Lower lobe of right lung (tissue), 2 donors: ENCODE measurements around the gene FXYD7. TPM values are rescaled to one million over a fixed set of nuclear protein-coding genes. Genes with fewer than 3 reads are reported as not detected.

ENCODE experiments used
- ATAC-seq, 2 donors: fragments of 200-7000 bp; cut with Tn5 transposase; one replicate each; pipeline ENCODE4 v1.9.1; 2020 to 2022; ENCODE audit warnings: mild to moderate bottlenecking in 2 of 2, moderate library complexity in 2 of 2
- DNase-seq: peaks from one replicate; pipeline ENCODE4 v3.0.0-alpha.2; 2020
- H3K27ac ChIP-seq: fragments of 200-600 bp; one replicate; pipeline ENCODE4 v1.8.0; 2022
- H3K27me3 ChIP-seq: fragments of 200-600 bp; one replicate; pipeline ENCODE4 v1.8.0; 2022; ENCODE audit warnings: low read depth
- H3K36me3 ChIP-seq: fragments of 200-600 bp; one replicate; pipeline ENCODE4 v1.8.0; 2022; ENCODE audit warnings: mild to moderate bottlenecking
- H3K4me1 ChIP-seq: fragments of 200-600 bp; one replicate; pipeline ENCODE4 v1.8.0; 2022
- H3K4me3 ChIP-seq: fragments of 200-600 bp; one replicate; pipeline ENCODE4 v1.8.0; 2022; ENCODE audit warnings: mild to moderate bottlenecking
- H3K9me3 ChIP-seq: fragments of 200-600 bp; one replicate; pipeline ENCODE4 v1.8.0; 2022
- CTCF ChIP-seq: fragments of 200-600 bp; IDR thresholded peaks from one replicate; pipeline ENCODE4 v1.8.0; 2022; ENCODE audit warnings: antibody characterized with exemption, mild to moderate bottlenecking
- intact Hi-C: fragments of 100-400 bp; cut with DNase I; formaldehyde crosslinking; loops from one replicate; pipeline ENCODE4 v1.11.0; 2022
- long read RNA-seq: library from polyadenylated mRNA; unstranded; transcript quantifications from one replicate; pipeline ENCODE4 v2.0.0, GENCODE V29; 2021
- total RNA-seq: library from RNA; stranded (reverse); fragmentation: NEBNext Ultra II Directional; extraction: Animal tissue kit (Norgen Biotek cat#: 25700); gene quantifications from one replicate; pipeline ENCODE4 v1.2.1, GENCODE V29; 2021
- donor health status: DM: no; HTN: yes; CAD: no; lungs with severe emphysema.

Gene FXYD7
- not detected for total RNA-seq
- long read RNA-seq, result 0 reads

DNA sequence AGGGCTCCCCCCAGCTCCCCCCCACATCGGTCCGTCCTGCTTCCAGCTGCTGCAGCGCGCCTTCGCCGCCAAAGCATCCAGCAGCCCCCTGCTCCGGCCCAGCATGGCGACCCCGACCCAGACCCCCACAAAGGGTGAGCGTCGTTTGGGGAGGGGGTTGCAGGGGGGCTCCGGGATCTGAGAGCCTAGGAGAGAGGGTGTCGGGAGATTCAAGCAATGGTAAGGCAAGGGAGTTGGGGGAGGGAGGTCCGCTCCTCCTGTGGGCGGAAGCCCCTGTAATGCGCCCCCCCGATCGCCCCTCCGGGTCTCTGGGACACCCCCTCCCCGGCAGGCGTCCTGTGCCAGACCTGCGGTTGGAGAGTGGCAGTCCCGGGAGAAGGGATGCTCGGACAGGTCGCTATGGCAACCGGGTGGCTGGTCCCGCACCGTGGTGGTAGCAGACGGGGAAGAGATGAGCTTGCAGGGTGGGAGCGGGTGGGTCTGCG, at the start of gene FXYD7:
Gene FXYD7, plus strand, starts transcription at position 25 of the 485 bp plus-strand sequence. Its CDS starts 79 bp downstream, at position 104.
- TF ChIP-seq CTCF, result peak; percentile 28
- Histone ChIP-seq H3K27me3 (peaks cover 18% of the 10 kb centered on the region), H3K27ac (no peak within 1 kb of the TSS), H3K4me3 (peak within 1 kb of the TSS; percentile 19), H3K9me3 (no peaks in the 10 kb centered on the region), H3K4me1 (peaks cover 23% of the 10 kb centered on the region), H3K36me3 (no peaks in the 10 kb centered on the region)
- ATAC-seq, result no peak
- DNase-seq, result no peak
- intact Hi-C loops, result no loop called here

GRCh38 chr19:35093430-35093829, 49.6 kb upstream of the FXYD7 start:
- H3K36me3 ChIP-seq, result no peaks in the 10 kb centered on the region
- no peak for TF ChIP-seq CTCF
- ATAC-seq (no peak), DNase-seq (no peak)
- H3K4me3 ChIP-seq, result no peak overlapping the region
- no peaks in the 10 kb centered on the region for H3K9me3 ChIP-seq
- H3K4me1 ChIP-seq, result peaks cover 10% of the 10 kb centered on the region
- intact Hi-C loops, result no loop called here
- H3K27ac ChIP-seq, result no peak overlapping the region
- peaks cover 17% of the 10 kb centered on the region for H3K27me3 ChIP-seq

DNA sequence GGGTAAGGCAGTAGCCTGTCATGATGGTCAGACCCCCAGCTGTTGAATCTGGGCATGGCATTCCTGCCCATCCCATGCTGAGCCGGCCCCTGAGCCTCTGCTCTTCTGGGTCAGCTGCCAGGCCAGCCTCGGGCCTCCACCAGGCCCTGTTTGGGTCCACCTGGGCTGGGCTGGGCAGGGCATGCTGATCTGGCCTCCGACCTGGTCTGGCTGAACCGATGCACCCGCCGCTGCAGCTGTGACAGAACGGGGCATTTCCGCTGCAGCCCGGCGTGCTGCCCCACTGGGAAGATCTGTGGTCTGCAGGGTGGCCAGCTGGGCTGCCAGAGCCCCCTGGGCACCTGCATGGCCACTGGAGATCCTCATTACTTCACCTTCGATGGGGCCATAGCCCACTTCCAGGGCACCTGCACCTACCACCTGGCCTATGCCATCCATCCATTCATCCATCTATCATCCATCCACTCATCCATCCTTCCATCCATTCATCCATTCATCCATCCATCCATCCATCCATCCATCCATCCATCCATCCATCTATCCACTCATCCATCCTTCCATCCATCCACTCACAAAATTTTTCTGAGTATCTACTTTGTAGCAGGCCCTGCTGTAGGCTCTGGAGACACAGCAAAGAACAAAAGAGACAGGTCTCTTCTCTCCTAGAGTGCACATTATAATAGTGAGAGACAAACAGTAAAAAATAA, 49.0 kb upstream of the FXYD7 start:
- peaks cover 17% of the 10 kb centered on the region for H3K27me3 ChIP-seq
- H3K4me1 ChIP-seq, result peaks cover 10% of the 10 kb centered on the region
- no peak overlapping the region for H3K4me3 ChIP-seq
- no peaks in the 10 kb centered on the region for H3K9me3 ChIP-seq
- peak; percentile 6 for DNase-seq
- ATAC-seq, result no peak
- intact Hi-C loops, result no loop called here
- no peak overlapping the region for H3K27ac ChIP-seq
- H3K36me3 ChIP-seq, result no peaks in the 10 kb centered on the region
- TF ChIP-seq CTCF, result no peak

DNA sequence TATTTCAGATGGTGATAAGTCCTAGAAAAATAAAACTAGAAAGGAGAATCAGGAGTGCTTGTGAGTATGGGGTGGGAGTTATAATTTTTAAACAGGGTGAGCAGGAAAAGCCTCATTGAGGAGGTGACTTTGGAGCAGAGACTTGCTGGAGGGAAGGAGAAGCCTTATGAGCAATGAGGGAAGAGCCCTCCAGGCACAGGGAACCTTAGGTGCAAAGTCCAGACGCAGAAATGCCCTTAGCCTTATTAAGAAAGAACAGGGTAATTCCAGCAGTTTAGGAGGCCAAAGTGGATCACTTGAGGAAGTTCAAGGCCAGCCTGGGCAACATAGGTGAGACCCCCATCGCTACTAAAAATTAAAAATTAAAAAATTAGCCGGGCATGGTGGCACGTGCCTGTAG, 48.4 kb upstream of the FXYD7 start:
- Histone ChIP-seq H3K4me1 (peaks cover 10% of the 10 kb centered on the region), H3K4me3 (no peak overlapping the region), H3K27me3 (peaks cover 17% of the 10 kb centered on the region), H3K9me3 (no peaks in the 10 kb centered on the region), H3K36me3 (no peaks in the 10 kb centered on the region), H3K27ac (no peak overlapping the region)
- TF ChIP-seq CTCF, result no peak
- ATAC-seq (no peak), DNase-seq (no peak)
- intact Hi-C loops, result no loop called here

DNA sequence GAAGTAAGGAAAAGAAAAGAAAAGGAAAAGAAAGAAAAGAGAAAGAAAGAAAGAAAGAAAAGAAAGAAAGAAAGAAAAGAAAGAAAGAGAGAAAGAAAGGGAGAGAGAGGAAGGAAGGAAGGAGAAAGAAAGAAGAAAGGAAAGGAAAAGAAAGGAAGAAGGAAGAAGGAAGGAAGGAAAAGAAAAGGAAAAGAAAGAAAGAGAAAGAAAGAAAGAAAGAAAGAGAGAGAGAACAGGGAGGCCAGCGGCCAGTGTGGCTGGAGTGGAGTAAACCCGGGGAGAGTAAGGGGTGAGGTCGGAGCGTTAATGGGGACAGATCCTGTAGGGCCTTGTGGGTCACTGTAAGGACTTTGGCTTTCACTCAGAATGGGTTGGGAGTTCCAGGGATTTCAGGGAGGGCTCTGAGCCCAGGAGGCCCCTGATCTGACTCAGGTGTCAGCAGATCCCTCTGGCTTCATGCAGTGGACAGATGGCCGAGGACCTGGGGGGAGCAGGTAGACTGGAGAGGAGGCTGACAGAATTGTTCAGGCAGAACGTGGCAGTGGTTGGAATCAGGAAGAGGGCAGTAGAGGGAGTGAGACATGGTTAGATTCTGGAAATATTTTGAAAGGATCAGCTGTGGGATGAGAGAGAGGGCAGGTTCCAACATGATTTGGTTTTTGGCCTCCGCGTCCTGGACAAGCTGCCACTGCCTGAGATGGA, 47.2 kb upstream of the FXYD7 start:
- TF ChIP-seq CTCF, result no peak
- H3K4me1 ChIP-seq, result peaks cover 3% of the 10 kb centered on the region
- no peak overlapping the region for H3K27ac ChIP-seq
- no peak overlapping the region for H3K4me3 ChIP-seq
- intact Hi-C loops, result no loop called here
- no peaks in the 10 kb centered on the region for H3K9me3 ChIP-seq
- H3K27me3 ChIP-seq, result peaks cover 5% of the 10 kb centered on the region
- H3K36me3 ChIP-seq, result no peaks in the 10 kb centered on the region
- ATAC-seq (no peak), DNase-seq (no peak)
